GM12878 (cell line): Measurements from ENCODE around the gene MAML3. TPM values are rescaled to one million over a fixed set of nuclear protein-coding genes. Genes with fewer than 3 reads are reported as not detected.

ENCODE experiments used
- ATAC-seq: fragments of 200-7000 bp; cut with Tn5 transposase; 3 replicates; pipeline ENCODE4 v1.9.1; 2020; ENCODE audit warnings: mild to moderate bottlenecking, moderate library complexity
- BruUV-seq: library from RNA; stranded (reverse); fragments of 400-500 nt; replicated peaks from 2 replicates; lab custom pipeline; 2021; lab: Mats Ljungman, UMichigan
- CTCF ChIA-PET: fragments of 300-600 bp; sonication (Branson Sonifier 250); formaldehyde crosslinking; extraction: SDS; loops from one replicate; lab custom pipeline; 2021; ENCODE audit warnings: inconsistent platforms; lab: Yijun Ruan, JAX
- POLR2A ChIA-PET: fragments of 350-600 bp; formaldehyde crosslinking; extraction: SDS; loops from one replicate; lab custom pipeline; 2021; ENCODE audit warnings: inconsistent platforms; lab: Charles Lee
- RAD21 ChIA-PET: fragments of 300-600 bp; sonication (Branson Sonifier 250); formaldehyde crosslinking; loops from one replicate; lab custom pipeline; 2023; ENCODE audit warnings: antibody characterized with exemption; ENCODE audit not compliant: unreplicated experiment; lab: Charles Lee
- SMC1A ChIA-PET: fragments of 300-600 bp; sonication (Branson Sonifier 250); formaldehyde crosslinking; loops from one replicate; lab custom pipeline; 2023; ENCODE audit not compliant: unreplicated experiment, uncharacterized antibody; lab: Charles Lee
- DNase-seq: peaks from one replicate; pipeline ENCODE4 v3.0.0-alpha.2; 2011; ENCODE audit warnings: low read depth, low spot score
- FAIRE-seq: peaks from 3 replicates; lab custom pipeline; 2011; peaks lifted over from hg19 to GRCh38; lab: Jason Lieb, UNC
- H2AFZ ChIP-seq: 2 replicates; pipeline ENCODE4 v1.6.0; 2011; ENCODE audit warnings: low read depth, low read length, control low read depth; ENCODE audit not compliant: control insufficient read depth
- H3K27ac ChIP-seq: 2 replicates; pipeline ENCODE4 v1.5.1; 2011; ENCODE audit warnings: control low read depth; ENCODE audit not compliant: control insufficient read depth, insufficient read depth
- H3K27me3 ChIP-seq, 2 experiments: replicated peaks in 1 of 2; 2 replicates each; pipeline versions ENCODE4 v1.6.0 to v1.6.1; 2011; ENCODE audit warnings: low read length in 1 of 2; ENCODE audit not compliant: control insufficient read depth in 2 of 2, insufficient read depth in 2 of 2
- H3K36me3 ChIP-seq, 2 experiments: 2 replicates each; pipeline ENCODE4 v1.5.1; 2011; ENCODE audit warnings: low read length in 1 of 2; ENCODE audit not compliant: control insufficient read depth in 2 of 2, insufficient read depth in 2 of 2
- H3K4me1 ChIP-seq: 2 replicates; pipeline ENCODE4 v1.6.1; 2011; ENCODE audit warnings: mild to moderate bottlenecking, low read length, moderate library complexity, mixed read lengths; ENCODE audit not compliant: control insufficient read depth, insufficient read depth
- H3K4me2 ChIP-seq: 2 replicates; pipeline ENCODE4 v1.6.0; 2011; ENCODE audit warnings: control low read depth; ENCODE audit not compliant: control insufficient read depth, insufficient read depth
- H3K4me3 ChIP-seq: fragments of 200-600 bp; sonication (generic); 2 replicates; pipeline ENCODE4 v1.5.1; 2016
- H3K79me2 ChIP-seq: 2 replicates; pipeline ENCODE4 v1.6.0; 2011; ENCODE audit warnings: low read length; ENCODE audit not compliant: control insufficient read depth, insufficient read depth
- H3K9ac ChIP-seq: 2 replicates; pipeline ENCODE4 v1.8.0; 2011; ENCODE audit warnings: low read length, control low read depth, mixed read lengths; ENCODE audit not compliant: control insufficient read depth, insufficient read depth
- H3K9me3 ChIP-seq: replicated peaks from 3 replicates; pipeline ENCODE4 v1.5.1; 2011; ENCODE audit warnings: mild to moderate bottlenecking, low read length; ENCODE audit not compliant: control insufficient read depth, insufficient read depth
- H4K20me1 ChIP-seq: 2 replicates; pipeline ENCODE4 v1.6.0; 2011; ENCODE audit not compliant: control insufficient read depth, insufficient read depth
- BCL11A ChIP-seq: IDR thresholded peaks from 2 replicates; pipeline ENCODE4 v1.6.1; 2011; ENCODE audit warnings: low read depth, low read length
- EGR1 ChIP-seq, 2 experiments: IDR thresholded peaks; 1 replicate in 1 of 2; 2 replicates in 1 of 2; pipeline ENCODE4 v1.6.1; 2011 to 2012; ENCODE audit warnings: low read depth in 2 of 2, low read length in 2 of 2, borderline replicate concordance in 1 of 2, mild to moderate bottlenecking in 1 of 2, moderate library complexity in 1 of 2
- ESRRA ChIP-seq: IDR thresholded peaks from 2 replicates; pipeline ENCODE4 v1.6.1; 2012; ENCODE audit warnings: mild to moderate bottlenecking, low read length, improper control_type of control experiment
- FOS ChIP-seq: IDR thresholded peaks from 3 replicates; pipeline ENCODE4 v1.6.1; 2011; ENCODE audit warnings: borderline replicate concordance; ENCODE audit not compliant: insufficient read length; ENCODE audit errors: extremely low read depth
- HCFC1 ChIP-seq: fragments of 150-350 bp; IDR thresholded peaks from 2 replicates; pipeline ENCODE4 v1.6.1; 2014; ENCODE audit warnings: low read length
- NR2F1 ChIP-seq: fragments of 450-650 bp; conservative IDR thresholded peaks from 2 replicates; pipeline ENCODE4 v1.6.1; 2017; ENCODE audit warnings: mild to moderate bottlenecking
- SIX5 ChIP-seq: IDR thresholded peaks from 2 replicates; pipeline ENCODE4 v1.6.1; 2011; ENCODE audit warnings: mild to moderate bottlenecking, low read depth, low read length, moderate library complexity; ENCODE audit not compliant: severe bottlenecking
- TARDBP ChIP-seq: IDR thresholded peaks from 2 replicates; pipeline ENCODE4 v1.6.1; 2016; ENCODE audit warnings: borderline replicate concordance
- YBX1 ChIP-seq: fragments of 450-650 bp; IDR thresholded peaks from 2 replicates; pipeline ENCODE4 v1.6.1; 2016; ENCODE audit warnings: antibody characterized with exemption
- WGBS: methylation state at CpG from one replicate; pipeline ENCODE4 v1.1.6; 2016; ENCODE audit warnings: low lambda C conversion rate; ENCODE audit not compliant: insufficient replicate concordance, insufficient coverage; ENCODE audit errors: missing lambda C conversion rate; 5-methylcytosine and 5-hydroxymethylcytosine counted together
- in situ Hi-C: fragments of 300-500 bp; cut with MboI; formaldehyde crosslinking; loops from 9 replicates; pipeline ENCODE4 v1.14.3; 2018; ENCODE audit warnings: mixed read lengths
- intact Hi-C: fragments of 100-400 bp; cut with micrococcal nuclease; formaldehyde crosslinking; loops from one replicate; pipeline ENCODE4 v1.14.2; 2022; ENCODE audit not compliant: unreplicated experiment
- polyA plus RNA-seq, 11 experiments: library from polyadenylated mRNA; depleted of rRNA in 4 of 11; unstranded in 6 of 11; stranded (reverse) in 5 of 11; fragments of >200 nt; fragmentation: Nextera tagmentation in 4 of 11; fragmentation: Illumina TruSeq in 1 of 11; extraction: Ambion mirVana in 4 of 11; extraction: Trizol in 1 of 11; gene quantifications; 1 replicate in 1 of 11; 2 replicates in 10 of 11; pipeline versions ENCODE4 v1.2.1 to v1.2.3, GENCODE V29; 2011 to 2016; ENCODE audit warnings: inconsistent platforms in 2 of 11, missing spikeins in 2 of 11, low read depth in 1 of 11
- total RNA-seq, 4 experiments: library from RNA; depleted of rRNA in 3 of 4; stranded (reverse); fragments of >200 nt in 3 of 4; fragmentation: Illumina TruSeq in 1 of 4; extraction: Trizol in 1 of 4; gene quantifications; 2 replicates each; pipeline versions ENCODE4 v1.2.1 to v1.2.3, GENCODE V29; 2013 to 2021
- TF ChIP-seq, protein P1 (sequence below): IDR thresholded peaks from 2 replicates; pipeline ENCODE4 v1.6.1; 2012; ENCODE audit warnings: mild to moderate bottlenecking, low read depth, low read length
- TF ChIP-seq, protein P2 (sequence below): IDR thresholded peaks from 2 replicates; pipeline ENCODE4 v1.6.1; 2011; ENCODE audit warnings: mild to moderate bottlenecking, low read depth, low read length, moderate library complexity; ENCODE audit not compliant: insufficient replicate concordance
- TF ChIP-seq, protein P3 (sequence below): fragments of 150-350 bp; IDR thresholded peaks from 2 replicates; pipeline ENCODE4 v1.6.1; 2014; ENCODE audit warnings: mild to moderate bottlenecking, low read depth, low read length

Gene MAML3
- total and polyA plus RNA-seq, 10 of the 15 experiments (the other 5 are each of a cell fraction or from before 2014, with no cell fraction given) = under 0.01 to 0.53 (median 0.06) TPM; not detected in 2

DNA sequence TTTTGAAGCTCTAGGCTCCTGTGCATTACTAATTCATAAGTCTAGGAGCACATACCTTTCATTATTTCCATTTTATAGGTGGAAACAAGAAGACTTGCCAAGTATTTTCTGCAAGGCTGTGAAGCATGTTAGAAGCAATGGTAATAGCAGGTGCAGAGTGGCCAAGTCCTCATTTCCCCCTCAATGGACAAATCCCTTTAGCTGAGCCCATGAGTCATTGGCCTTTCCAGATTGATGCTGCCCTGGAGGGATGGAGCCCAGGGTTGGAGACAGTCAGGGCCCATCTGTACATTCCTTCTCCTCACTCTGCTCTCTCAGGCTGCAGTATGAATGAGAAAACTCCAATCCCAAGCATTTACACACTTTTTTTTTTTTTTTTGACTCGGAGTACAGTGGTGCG is 481.8 kb downstream of the MAML3 start:
- ChIA-PET CTCF (interaction anchor here (1.0 kb wide), 1 partner anchor 18 kb away, joined by 3 read pairs; no protein-coding TSS in a partner anchor), RAD21 (interaction anchor here (0.8 kb wide), 1 partner anchor 581 kb away, joined by 3 read pairs; no protein-coding TSS in a partner anchor)
- Histone ChIP-seq H3K27me3 (no peaks in the 10 kb centered on the region), H3K4me3 (no peak overlapping the region), H3K9ac (no peak overlapping the region), H3K27ac (no peak overlapping the region), H3K36me3 (no peaks in the 10 kb centered on the region; a peak in 1 of 4 replicates), H2AFZ (no peak overlapping the region), H3K9me3 (no peaks in the 10 kb centered on the region), H4K20me1 (no peaks in the 10 kb centered on the region)
- no peak for FAIRE-seq
- TF ChIP-seq BCL11A (no peak), ESRRA (no peak), NR2F1 (no peak), TARDBP (no peak), EGR1 (IDR thresholded peaks at IDR 0.05; ENCODE audit: borderline replicate concordance in 1 of 2, low read depth in 2 of 2, low read length in 2 of 2) (no peak), FOS (no peak), HCFC1 (no peak), YBX1 (no peak), SIX5 (no peak)
- TF ChIP-seq, protein P1, sequence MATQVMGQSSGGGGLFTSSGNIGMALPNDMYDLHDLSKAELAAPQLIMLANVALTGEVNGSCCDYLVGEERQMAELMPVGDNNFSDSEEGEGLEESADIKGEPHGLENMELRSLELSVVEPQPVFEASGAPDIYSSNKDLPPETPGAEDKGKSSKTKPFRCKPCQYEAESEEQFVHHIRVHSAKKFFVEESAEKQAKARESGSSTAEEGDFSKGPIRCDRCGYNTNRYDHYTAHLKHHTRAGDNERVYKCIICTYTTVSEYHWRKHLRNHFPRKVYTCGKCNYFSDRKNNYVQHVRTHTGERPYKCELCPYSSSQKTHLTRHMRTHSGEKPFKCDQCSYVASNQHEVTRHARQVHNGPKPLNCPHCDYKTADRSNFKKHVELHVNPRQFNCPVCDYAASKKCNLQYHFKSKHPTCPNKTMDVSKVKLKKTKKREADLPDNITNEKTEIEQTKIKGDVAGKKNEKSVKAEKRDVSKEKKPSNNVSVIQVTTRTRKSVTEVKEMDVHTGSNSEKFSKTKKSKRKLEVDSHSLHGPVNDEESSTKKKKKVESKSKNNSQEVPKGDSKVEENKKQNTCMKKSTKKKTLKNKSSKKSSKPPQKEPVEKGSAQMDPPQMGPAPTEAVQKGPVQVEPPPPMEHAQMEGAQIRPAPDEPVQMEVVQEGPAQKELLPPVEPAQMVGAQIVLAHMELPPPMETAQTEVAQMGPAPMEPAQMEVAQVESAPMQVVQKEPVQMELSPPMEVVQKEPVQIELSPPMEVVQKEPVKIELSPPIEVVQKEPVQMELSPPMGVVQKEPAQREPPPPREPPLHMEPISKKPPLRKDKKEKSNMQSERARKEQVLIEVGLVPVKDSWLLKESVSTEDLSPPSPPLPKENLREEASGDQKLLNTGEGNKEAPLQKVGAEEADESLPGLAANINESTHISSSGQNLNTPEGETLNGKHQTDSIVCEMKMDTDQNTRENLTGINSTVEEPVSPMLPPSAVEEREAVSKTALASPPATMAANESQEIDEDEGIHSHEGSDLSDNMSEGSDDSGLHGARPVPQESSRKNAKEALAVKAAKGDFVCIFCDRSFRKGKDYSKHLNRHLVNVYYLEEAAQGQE = no peak
- TF ChIP-seq, protein P2, sequence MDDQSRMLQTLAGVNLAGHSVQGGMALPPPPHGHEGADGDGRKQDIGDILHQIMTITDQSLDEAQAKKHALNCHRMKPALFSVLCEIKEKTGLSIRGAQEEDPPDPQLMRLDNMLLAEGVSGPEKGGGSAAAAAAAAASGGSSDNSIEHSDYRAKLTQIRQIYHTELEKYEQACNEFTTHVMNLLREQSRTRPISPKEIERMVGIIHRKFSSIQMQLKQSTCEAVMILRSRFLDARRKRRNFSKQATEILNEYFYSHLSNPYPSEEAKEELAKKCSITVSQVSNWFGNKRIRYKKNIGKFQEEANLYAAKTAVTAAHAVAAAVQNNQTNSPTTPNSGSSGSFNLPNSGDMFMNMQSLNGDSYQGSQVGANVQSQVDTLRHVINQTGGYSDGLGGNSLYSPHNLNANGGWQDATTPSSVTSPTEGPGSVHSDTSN = no peak
- TF ChIP-seq, protein P3, sequence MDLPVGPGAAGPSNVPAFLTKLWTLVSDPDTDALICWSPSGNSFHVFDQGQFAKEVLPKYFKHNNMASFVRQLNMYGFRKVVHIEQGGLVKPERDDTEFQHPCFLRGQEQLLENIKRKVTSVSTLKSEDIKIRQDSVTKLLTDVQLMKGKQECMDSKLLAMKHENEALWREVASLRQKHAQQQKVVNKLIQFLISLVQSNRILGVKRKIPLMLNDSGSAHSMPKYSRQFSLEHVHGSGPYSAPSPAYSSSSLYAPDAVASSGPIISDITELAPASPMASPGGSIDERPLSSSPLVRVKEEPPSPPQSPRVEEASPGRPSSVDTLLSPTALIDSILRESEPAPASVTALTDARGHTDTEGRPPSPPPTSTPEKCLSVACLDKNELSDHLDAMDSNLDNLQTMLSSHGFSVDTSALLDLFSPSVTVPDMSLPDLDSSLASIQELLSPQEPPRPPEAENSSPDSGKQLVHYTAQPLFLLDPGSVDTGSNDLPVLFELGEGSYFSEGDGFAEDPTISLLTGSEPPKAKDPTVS = no peak
- TF ChIP-seq, all 136 proteins: peak for 0
- DNase-seq (no peak), ATAC-seq (no peak)
- SMC1A ChIA-PET = interaction anchor here (0.7 kb wide), 1 partner anchor 10 kb away, joined by 3 read pairs; no protein-coding TSS in a partner anchor
- Histone ChIP-seq H3K4me1 (peaks cover 4% of the 10 kb centered on the region), H3K4me2 (no peak overlapping the region), H3K79me2 (peaks cover under 1% of the 10 kb centered on the region; the same call in 1 of the 2 replicates)
- POLR2A ChIA-PET = interaction anchor here (0.6 to 0.7 kb wide), 2 partner anchors 13 to 325 kb away, joined by 3 to 4 read pairs; no protein-coding TSS in a partner anchor
- no TSS peak for BruUV-seq
- in situ Hi-C loops (no loop called here), intact Hi-C loops (no loop called here)
- WGBS = 84% methylated on average over 2 of the region's 2 CpGs
